Nephron progenitor cell (in vitro differentiated cells): ENCODE results near the gene DHX57.

Source experiments
- DNase-seq: peaks from one replicate; pipeline ENCODE4 v3.0.0; 2021
- H3K27ac Mint-ChIP-seq: 2 replicates; pipeline ENCODE4 v1.8.0; 2021; ENCODE audit warnings: mild to moderate bottlenecking, moderate library complexity, mixed read lengths
- H3K27me3 Mint-ChIP-seq: 2 replicates; pipeline ENCODE4 v1.8.0; 2021; ENCODE audit warnings: mild to moderate bottlenecking, low read depth, mixed read lengths; ENCODE audit not compliant: poor library complexity
- H3K36me3 Mint-ChIP-seq: 2 replicates; pipeline ENCODE4 v1.8.0; 2021; ENCODE audit warnings: low read depth, mixed read lengths
- H3K4me1 Mint-ChIP-seq: 2 replicates; pipeline ENCODE4 v1.8.0; 2021; ENCODE audit warnings: mixed read lengths
- H3K4me3 Mint-ChIP-seq: 2 replicates; pipeline ENCODE4 v1.8.0; 2021; ENCODE audit warnings: mild to moderate bottlenecking, moderate library complexity, mixed read lengths
- H3K9me3 Mint-ChIP-seq: 2 replicates; pipeline ENCODE4 v1.8.0; 2021; ENCODE audit warnings: mild to moderate bottlenecking, moderate library complexity, mixed read lengths
- TF ChIP-seq, protein P1 (sequence below): fragments of 200-600 bp; sonication (generic); IDR thresholded peaks from 2 replicates; pipeline ENCODE4 v1.5.0; 2021; ENCODE audit warnings: antibody characterized with exemption

The DHX57 gene

DNA sequence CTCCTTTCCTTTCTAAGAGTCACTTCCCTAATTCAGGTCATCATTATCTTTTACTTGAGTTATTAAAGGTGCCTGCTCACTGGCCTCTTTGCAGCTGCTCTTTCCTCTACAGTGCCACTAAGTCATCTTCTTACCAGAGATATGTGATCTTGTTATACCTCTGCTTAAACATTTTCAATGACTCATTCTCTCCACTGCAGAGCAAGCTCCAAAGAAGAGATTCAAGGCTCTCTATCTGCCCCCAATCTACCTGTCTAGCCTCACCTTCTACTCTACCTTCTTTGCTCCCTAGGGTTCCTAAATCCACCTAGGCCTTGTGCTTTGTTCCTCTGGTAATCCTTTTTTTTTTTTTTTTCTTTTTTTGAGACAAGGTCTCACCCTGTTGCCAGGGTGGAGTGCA lies 17.1 kb upstream of the DHX57 start:
- TF ChIP-seq, protein P1, sequence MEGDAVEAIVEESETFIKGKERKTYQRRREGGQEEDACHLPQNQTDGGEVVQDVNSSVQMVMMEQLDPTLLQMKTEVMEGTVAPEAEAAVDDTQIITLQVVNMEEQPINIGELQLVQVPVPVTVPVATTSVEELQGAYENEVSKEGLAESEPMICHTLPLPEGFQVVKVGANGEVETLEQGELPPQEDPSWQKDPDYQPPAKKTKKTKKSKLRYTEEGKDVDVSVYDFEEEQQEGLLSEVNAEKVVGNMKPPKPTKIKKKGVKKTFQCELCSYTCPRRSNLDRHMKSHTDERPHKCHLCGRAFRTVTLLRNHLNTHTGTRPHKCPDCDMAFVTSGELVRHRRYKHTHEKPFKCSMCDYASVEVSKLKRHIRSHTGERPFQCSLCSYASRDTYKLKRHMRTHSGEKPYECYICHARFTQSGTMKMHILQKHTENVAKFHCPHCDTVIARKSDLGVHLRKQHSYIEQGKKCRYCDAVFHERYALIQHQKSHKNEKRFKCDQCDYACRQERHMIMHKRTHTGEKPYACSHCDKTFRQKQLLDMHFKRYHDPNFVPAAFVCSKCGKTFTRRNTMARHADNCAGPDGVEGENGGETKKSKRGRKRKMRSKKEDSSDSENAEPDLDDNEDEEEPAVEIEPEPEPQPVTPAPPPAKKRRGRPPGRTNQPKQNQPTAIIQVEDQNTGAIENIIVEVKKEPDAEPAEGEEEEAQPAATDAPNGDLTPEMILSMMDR, result no peak
- no peak overlapping the region for H3K27ac Mint-ChIP-seq
- no peaks in the 10 kb centered on the region for H3K9me3 Mint-ChIP-seq
- H3K36me3 Mint-ChIP-seq, result no peaks in the 10 kb centered on the region
- H3K4me3 Mint-ChIP-seq, result no peak overlapping the region
- H3K4me1 Mint-ChIP-seq, result no peaks in the 10 kb centered on the region
- H3K27me3 Mint-ChIP-seq, result no peaks in the 10 kb centered on the region
- DNase-seq, result no peak

- Mint-ChIP-seq H3K9me3 (no peaks in the 10 kb centered on the region), H3K4me3 (no peak within 1 kb of the TSS), H3K27ac (no peak within 1 kb of the TSS), H3K27me3 (no peaks in the 10 kb centered on the region), H3K36me3 (no peaks in the 10 kb centered on the region), H3K4me1 (no peaks in the 10 kb centered on the region)
- TF ChIP-seq, protein P1, result no peak
- no peak for DNase-seq
Observed at GRCh38 chr2:38889575-38889974, 13.8 kb upstream of the DHX57 start, which contains the start of gene ARHGEF33. Gene ARHGEF33, plus strand, starts transcription at chr2:38889875. Its CDS starts 29,573 bp downstream, at chr2:38919448.

DNA sequence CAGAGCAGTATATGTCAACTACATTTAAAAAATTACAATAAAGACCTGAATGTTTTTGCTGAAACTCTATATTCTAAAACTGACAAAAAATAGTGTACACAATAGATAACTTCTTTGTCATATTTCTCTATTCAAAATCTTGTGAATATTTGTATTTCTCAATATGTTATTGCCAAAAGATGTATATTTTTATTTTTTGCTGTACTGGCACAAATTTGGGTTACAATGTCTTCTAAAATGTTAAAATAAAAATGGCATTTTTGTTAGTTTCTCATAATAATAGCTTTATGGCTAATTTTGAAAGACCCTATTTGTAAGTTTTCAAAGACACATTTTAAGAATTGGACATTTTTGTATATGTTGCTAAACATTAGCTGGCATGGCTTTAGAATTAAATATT lies 13.3 kb upstream of the DHX57 start:
- H3K27me3 Mint-ChIP-seq, result no peaks in the 10 kb centered on the region
- H3K36me3 Mint-ChIP-seq, result no peaks in the 10 kb centered on the region
- DNase-seq, result no peak
- H3K9me3 Mint-ChIP-seq, result no peaks in the 10 kb centered on the region
- H3K4me3 Mint-ChIP-seq, result no peak overlapping the region
- H3K4me1 Mint-ChIP-seq, result no peaks in the 10 kb centered on the region
- TF ChIP-seq, protein P1, result no peak
- no peak overlapping the region for H3K27ac Mint-ChIP-seq

DNA sequence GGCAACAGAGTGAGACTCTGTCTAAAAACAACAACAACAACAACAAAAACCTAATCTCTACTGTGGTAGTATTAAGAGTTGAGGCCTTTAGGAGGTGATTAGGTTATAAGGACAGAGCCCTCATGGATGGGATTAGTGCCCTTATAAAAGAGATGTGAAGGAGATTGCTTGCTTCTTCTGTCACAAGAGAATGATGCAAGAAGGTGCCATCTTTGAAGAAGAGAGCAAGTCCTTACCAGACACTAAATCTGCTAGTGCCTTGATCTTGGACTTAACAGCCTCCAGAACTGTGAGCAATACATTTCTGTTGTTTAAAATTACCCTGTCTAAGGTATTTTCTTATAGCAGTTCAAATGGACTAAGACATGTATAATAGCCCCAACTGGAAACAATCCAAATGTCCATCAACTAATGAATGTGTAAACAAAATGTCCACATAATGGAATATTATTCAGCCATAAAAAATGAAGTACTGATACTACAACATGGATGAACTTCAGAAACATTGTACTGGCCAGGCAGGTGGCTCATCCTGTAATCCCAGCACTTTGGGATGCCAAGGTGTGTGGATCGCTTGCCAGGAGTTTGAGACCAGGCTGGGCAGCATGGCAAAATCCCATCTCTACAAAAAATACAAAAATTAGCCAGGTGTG lies 12.3 kb upstream of the DHX57 start:
- Mint-ChIP-seq H3K27ac (no peak overlapping the region), H3K36me3 (peaks cover 1% of the 10 kb centered on the region), H3K27me3 (no peaks in the 10 kb centered on the region), H3K4me3 (no peak overlapping the region), H3K4me1 (no peaks in the 10 kb centered on the region), H3K9me3 (no peaks in the 10 kb centered on the region)
- TF ChIP-seq, protein P1, result no peak
- no peak for DNase-seq

GRCh38 chr2:38887347-38887746 lies 11.6 kb upstream of the DHX57 start:
- Mint-ChIP-seq H3K9me3 (no peaks in the 10 kb centered on the region), H3K4me1 (no peaks in the 10 kb centered on the region), H3K27me3 (no peaks in the 10 kb centered on the region), H3K36me3 (peaks cover 4% of the 10 kb centered on the region), H3K4me3 (no peak overlapping the region), H3K27ac (no peak overlapping the region)
- TF ChIP-seq, protein P1, result no peak
- no peak for DNase-seq

DNA sequence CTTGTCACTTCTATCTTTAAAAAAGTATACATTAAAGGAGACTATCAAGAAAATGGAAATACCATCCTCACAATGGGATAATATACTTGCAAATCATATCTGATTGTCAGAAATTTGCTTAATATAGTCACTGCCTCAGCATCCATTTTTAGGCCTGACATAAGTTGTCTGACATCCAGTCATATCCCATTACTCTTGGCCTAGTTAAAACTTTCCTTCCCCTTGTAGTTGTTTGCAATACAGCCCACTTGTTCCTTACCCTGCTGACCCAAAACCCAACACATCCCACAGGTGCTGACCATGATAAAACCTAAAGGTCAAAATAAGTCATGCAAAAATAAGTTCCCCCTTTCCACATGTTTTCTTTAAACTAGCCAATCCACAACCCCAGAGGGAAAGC lies 10.3 kb upstream of the DHX57 start:
- no peaks in the 10 kb centered on the region for H3K27me3 Mint-ChIP-seq
- no peaks in the 10 kb centered on the region for H3K4me1 Mint-ChIP-seq
- H3K4me3 Mint-ChIP-seq, result no peak overlapping the region
- TF ChIP-seq, protein P1, result no peak
- peaks cover 4% of the 10 kb centered on the region for H3K36me3 Mint-ChIP-seq
- no peaks in the 10 kb centered on the region for H3K9me3 Mint-ChIP-seq
- DNase-seq, result no peak
- H3K27ac Mint-ChIP-seq, result no peak overlapping the region
